ENCODE measurements around the gene LGALS12. TPM values are rescaled to one million over a fixed set of nuclear protein-coding genes. Genes with fewer than 3 reads are reported as not detected.
A peak's percentile ranks its signal among the peaks of the same experiment; 100 is the strongest.

LGALS12 gene, protein sequence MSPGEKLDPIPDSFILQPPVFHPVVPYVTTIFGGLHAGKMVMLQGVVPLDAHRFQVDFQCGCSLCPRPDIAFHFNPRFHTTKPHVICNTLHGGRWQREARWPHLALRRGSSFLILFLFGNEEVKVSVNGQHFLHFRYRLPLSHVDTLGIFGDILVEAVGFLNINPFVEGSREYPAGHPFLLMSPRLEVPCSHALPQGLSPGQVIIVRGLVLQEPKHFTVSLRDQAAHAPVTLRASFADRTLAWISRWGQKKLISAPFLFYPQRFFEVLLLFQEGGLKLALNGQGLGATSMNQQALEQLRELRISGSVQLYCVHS
- total RNA-seq (10 to 100 TPM in 1 of 9 donors, 1 to 10 TPM in 3, under 1 TPM in 3, not detected in 2; 0.32 to 15.1 (median 1.1) TPM), polyA plus RNA-seq (1 to 10 TPM; 1.2 to 4.6 TPM)
- long read RNA-seq, donor 1, result 0 reads
- long read RNA-seq, donor 2, partial matches to known transcripts, result 1 of 3 reads
- long read RNA-seq, donor 2, other reads (novel, unspliced or antisense), result 0 of 3 reads
- long read RNA-seq, donor 3, result 0 reads

DNA sequence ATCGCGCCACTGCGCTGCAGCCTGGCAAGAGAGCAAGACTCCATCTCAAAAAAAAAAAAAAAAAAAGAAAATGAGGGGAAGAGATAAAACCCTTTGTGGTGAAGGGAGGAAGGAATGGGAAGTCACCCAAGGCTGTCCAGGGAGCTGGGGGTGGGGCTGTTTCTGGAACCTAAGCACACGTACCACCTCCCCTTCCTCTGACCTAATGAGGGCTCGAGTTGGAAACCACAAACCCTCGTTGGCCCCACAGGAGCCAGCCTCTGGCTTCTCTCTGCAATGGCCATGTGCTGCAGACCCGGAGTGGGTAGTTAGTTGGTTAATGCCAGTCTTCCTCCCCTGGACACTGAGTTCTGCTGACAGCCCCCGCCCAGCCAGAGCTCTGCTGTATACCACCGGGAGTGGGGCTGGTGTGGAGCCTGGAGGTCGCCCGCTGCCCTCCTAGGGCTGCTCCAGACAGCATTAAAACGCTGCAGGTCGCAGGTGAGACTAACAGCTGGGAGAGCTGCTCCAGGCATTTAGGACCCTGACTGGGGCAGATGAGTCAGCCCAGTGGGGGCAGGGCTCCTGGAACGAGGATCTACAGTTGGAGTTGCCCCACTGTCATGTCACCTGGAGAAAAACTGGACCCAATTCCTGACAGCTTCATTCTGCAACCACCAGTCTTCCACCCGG lies at the start of gene LGALS12:
Gene LGALS12, plus strand, starts transcription at position 228 of the 672 bp plus-strand sequence. Its CDS starts 375 bp downstream, at position 603.
- intact Hi-C loops (cut with DNase I), result loop anchor here in 1 of 10 donors (10.0 kb wide), 1 partner anchor 61 kb away; no protein-coding TSS in a partner anchor
- H3K36me3 ChIP-seq, result no peaks in the 10 kb centered on the region
- DNase-seq, result peak in 1 of 5 donors; percentile 34
- H3K9me3 ChIP-seq, result peaks cover 0 to 3% (median 0%) of the 10 kb centered on the region in 12 donors
- H3K27ac ChIP-seq, result peak within 1 kb of the TSS in 1 of 12 donors; percentile 49
- H3K4me1 ChIP-seq, result peaks cover 0 to 61% (median 11%) of the 10 kb centered on the region in 12 donors
- no peaks in the 10 kb centered on the region for H3K27me3 ChIP-seq
- peak in 3 of 4 donors; percentile 10 to 34 (median 14) for ATAC-seq
- WGBS, 4 donors, result 55 to 57% (median 56%) methylated on average over 13 to 15 of the region's 15 CpGs
- H3K4me3 ChIP-seq, result peak within 1 kb of the TSS in 1 of 12 donors; percentile 36
- no peak for TF ChIP-seq POLR2A (IDR thresholded peaks at IDR 0.05)
- TF ChIP-seq, protein P1, sequence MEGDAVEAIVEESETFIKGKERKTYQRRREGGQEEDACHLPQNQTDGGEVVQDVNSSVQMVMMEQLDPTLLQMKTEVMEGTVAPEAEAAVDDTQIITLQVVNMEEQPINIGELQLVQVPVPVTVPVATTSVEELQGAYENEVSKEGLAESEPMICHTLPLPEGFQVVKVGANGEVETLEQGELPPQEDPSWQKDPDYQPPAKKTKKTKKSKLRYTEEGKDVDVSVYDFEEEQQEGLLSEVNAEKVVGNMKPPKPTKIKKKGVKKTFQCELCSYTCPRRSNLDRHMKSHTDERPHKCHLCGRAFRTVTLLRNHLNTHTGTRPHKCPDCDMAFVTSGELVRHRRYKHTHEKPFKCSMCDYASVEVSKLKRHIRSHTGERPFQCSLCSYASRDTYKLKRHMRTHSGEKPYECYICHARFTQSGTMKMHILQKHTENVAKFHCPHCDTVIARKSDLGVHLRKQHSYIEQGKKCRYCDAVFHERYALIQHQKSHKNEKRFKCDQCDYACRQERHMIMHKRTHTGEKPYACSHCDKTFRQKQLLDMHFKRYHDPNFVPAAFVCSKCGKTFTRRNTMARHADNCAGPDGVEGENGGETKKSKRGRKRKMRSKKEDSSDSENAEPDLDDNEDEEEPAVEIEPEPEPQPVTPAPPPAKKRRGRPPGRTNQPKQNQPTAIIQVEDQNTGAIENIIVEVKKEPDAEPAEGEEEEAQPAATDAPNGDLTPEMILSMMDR (IDR thresholded peaks at IDR 0.05), result no peak

DNA sequence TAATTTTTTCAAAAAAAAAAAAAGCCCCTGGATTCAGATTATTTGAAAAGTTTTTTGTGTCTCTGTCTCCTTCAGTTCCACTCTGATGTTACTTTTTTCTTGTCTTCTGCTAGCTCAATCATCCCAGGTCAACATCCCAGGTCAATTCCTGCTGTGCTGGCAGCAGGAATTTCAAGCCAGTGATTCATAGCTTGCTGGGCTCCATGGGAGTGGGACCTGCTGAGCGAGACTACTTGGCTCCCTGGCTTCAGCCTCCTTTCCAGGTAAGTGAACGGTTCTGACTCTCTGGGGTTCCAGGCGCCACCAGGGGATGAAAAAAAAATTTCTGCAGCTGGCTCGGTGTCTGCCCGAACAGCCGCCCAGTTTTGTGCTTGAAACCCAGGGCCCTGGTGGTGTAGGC lies 46.3 kb upstream of the LGALS12 start:
- intact Hi-C loops (cut with DNase I), result no loop called here
- 38 to 52% (median 43%) methylated on average over 6 of the region's 6 CpGs for WGBS, 4 donors
- H3K4me3 ChIP-seq, result no peak overlapping the region
- no peak overlapping the region for H3K27ac ChIP-seq
- ATAC-seq (no peak), DNase-seq (no peak)
- H3K27me3 ChIP-seq, result peaks cover 0 to 8% (median 4%) of the 10 kb centered on the region in 9 donors
- H3K4me1 ChIP-seq, result no peaks in the 10 kb centered on the region
- no peaks in the 10 kb centered on the region for H3K9me3 ChIP-seq
- no peaks in the 10 kb centered on the region for H3K36me3 ChIP-seq
- no peak for TF ChIP-seq POLR2A (IDR thresholded peaks at IDR 0.05)
- TF ChIP-seq, protein P1 (IDR thresholded peaks at IDR 0.05), result no peak

DNA sequence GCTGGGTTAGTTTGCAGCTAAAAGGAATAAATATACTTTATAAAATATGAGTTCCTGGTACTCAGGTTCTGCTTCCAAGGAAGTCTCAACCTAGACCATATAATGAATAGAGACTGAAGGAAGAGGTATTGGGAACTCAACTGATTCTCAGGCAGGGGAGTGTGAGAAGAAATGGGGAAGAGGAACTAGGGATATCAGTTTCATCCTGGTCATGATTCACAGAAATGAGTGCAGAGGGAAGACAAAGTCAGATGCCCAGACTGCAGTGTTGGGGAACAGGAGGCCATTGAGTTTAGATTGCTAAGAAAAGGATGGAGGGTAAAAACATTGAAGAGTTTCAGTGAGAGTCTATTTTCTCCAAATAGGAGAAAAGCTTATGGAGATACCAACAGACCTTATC lies 43.7 kb upstream of the LGALS12 start:
- intact Hi-C loops (cut with DNase I), result no loop called here

More for the DNA sequence above, 43.7 kb upstream of the LGALS12 start:
- H3K27me3 ChIP-seq, result peaks cover 0 to 6% (median 0%) of the 10 kb centered on the region in 9 donors
- TF ChIP-seq, protein P1 (IDR thresholded peaks at IDR 0.05), result no peak
- TF ChIP-seq POLR2A (IDR thresholded peaks at IDR 0.05), result no peak
- H3K36me3 ChIP-seq, result no peaks in the 10 kb centered on the region
- no peak overlapping the region for H3K27ac ChIP-seq
- H3K9me3 ChIP-seq, result no peaks in the 10 kb centered on the region
- DNase-seq (no peak), ATAC-seq (no peak)
- H3K4me1 ChIP-seq, result no peaks in the 10 kb centered on the region
- no peak overlapping the region for H3K4me3 ChIP-seq

All from heart left ventricle (tissue), 16 donors.